OCI-M2 (cell line): ENCODE results near the gene PCBP3.

ENCODE experiments used
- DNase-seq: peaks from one replicate; lab custom pipeline; 2025; ENCODE audit not compliant: unreplicated experiment; lab: John Stamatoyannopoulos, UW

Gene PCBP3

DNA sequence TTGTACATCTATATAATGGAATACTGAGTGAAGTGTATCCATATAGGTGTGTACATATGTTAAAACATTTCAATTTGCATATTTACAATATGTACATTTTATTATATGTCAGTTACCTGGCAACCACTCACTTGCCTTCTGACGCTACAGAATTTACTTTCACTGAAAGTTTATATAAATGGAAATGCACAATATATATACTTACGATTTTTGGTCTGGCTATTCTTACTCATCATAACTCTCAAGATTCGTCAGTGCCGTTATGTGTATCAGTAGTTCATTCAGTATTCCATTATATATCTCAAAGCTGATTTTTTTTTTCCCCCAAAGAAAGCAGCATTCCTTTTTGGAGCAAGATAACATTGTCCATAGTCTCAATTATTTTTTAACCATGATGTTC, 138.2 kb downstream of the PCBP3 start:
- DNase-seq = no peak

DNA sequence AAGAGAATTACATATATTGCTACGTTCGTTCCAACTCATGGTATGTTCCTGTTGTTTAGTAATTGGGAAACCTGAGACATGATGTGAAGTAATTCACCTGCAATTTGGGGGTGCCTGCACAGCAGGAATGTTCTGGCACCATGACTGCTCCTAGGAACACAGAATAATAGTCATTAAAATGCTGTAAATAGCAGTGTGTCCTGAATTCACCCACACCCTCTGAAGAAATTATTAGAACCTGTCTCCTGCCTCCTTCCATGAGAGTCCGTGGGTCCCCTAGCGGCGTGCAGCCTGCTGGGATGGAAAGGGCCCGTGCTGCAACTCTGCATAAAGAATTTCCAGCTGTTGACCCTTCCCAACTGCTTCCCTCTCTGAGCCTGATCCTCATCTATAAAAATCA, 143.1 kb downstream of the PCBP3 start:
- DNase-seq = no peak

- no peak for DNase-seq
Observed at GRCh38 chr21:45787371-45787770, 143.8 kb downstream of the PCBP3 start.

GRCh38 chr21:45788198-45788597, 144.7 kb downstream of the PCBP3 start:
- no peak for DNase-seq

GRCh38 chr21:45788637-45789506, 145.3 kb downstream of the PCBP3 start:
- no peak for DNase-seq

DNA sequence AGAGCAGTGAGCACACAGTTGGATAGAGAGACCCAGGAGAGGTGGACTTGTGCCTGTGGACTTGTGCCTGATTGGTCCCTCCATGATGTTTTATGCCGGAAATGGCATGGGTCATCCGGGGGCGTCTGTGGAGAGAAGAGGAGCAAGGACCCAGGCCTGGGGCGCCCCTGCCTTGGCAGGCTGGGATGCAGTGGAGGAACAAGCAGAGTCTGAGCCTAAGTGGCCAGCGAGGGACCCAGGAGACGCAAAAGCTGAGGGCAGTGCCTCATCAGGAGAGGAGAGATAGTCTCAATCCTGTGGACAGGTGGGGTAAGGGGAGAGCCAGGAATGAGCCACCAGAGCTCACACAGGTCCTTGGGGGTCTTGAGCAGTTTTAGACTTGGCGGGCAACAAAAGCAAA, 146.9 kb downstream of the PCBP3 start:
- no peak for DNase-seq

GRCh38 chr21:45791562-45792418, 148.3 kb downstream of the PCBP3 start:
- DNase-seq = no peak

DNA sequence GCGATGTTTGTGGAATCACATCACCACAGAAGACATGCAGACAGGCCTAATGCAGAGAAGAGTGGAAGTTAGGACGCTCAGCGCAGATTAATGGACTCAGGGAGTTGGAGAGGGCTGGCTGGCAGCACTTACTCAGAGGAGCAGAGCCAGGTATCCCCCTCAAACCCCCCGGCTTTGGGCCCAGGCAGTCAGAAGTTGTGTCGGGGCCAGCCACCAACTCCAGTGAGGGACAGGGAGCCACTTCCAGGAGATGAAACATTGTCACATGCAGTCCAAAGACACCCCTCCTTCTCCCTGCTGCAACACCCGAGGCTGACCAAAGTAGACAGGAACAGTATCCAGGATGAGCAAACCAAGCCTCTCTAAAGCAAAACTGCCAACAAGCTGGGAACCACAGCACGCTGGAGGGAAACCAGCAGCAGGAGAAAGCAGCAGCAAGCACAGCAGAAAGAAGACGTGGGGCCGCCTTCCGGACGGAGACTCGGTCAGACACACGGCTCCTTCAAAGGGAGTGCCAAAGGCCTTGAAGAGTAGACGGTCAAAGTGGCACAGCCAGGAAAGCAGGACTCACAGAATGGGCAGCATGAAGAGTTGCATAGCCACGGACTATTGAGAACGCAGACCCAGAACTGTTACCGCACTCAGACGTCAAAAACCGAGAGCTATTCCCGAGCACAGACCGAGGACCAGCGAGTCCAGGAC, 149.3 kb downstream of the PCBP3 start:
- no peak for DNase-seq

GRCh38 chr21:45794027-45794426, 150.5 kb downstream of the PCBP3 start:
- no peak for DNase-seq

DNA sequence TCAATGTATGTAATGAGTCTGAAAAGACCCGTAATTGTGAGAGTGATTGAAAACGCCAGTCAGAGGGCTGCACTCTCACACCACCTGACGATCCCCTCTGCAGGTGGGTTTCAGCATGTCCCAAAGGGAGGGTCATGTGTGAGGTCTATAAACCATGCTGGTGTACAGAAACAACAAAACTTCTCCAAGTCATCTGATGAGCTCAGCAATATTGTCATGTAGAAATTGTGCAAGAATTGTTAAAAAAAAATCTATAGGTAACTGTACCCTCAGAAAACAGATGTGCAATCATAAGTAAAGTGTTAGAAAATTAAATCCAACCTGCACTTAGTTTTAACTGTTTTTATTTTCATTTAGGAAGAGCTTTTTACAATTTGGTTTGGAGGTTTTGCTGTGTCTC, 152.5 kb downstream of the PCBP3 start:
- no peak for DNase-seq

DNA sequence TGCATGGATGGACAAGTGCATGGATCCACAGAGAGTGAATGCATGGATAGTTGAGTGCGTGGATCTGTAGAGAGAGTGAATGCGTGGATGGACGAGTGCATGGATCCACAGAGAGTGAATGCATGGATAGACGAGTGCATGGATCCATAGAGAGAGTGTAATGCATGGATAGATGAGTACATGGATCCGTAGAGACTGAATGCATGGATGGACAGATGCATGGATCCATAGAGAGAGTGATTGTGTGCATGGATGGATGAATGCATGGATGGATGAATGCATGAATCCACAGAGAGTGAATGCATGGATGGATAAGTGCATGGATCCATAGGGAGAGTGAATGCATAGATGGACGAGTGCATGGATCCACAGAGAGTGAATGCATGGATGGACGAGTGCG, 153.8 kb downstream of the PCBP3 start:
- no peak for DNase-seq

GRCh38 chr21:45799765-45800338, 156.3 kb downstream of the PCBP3 start:
- DNase-seq = no peak

DNA sequence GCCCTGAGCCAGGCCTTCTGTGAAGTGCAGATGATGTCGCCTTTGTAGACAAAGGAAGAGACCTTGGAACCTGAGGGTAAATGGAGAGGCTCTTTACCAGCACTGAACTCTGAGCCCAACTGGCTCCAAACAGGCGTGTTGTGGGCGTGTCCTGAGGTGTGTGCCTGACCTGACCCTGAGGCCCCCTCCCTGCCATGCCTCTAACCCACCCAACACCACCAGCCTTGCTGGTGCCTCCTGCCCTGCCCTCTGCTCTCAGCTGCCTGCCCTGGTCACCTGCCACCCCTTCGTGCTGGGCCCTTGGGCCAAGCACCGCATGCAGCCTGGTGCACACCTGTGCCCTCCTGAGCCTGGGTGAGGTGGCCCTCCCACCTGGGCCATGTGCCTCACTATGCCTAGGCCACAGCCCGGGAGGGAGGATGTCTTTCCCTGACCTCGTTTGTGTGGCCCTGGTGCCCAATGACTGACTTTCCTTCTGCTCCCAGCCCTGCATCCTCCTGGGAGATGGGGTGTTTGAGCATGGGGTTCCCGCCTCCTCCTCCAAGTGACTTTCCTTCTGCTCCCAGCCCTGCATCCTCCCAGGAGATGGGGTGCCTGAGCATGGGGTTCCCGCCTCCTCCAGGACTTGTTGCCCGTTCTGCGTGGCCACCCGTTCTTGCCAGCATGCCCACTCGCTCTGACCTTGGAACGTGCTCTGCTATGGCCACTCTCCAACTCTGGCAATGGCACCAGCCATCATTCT, 157.0 kb downstream of the PCBP3 start:
- no peak for DNase-seq

DNA sequence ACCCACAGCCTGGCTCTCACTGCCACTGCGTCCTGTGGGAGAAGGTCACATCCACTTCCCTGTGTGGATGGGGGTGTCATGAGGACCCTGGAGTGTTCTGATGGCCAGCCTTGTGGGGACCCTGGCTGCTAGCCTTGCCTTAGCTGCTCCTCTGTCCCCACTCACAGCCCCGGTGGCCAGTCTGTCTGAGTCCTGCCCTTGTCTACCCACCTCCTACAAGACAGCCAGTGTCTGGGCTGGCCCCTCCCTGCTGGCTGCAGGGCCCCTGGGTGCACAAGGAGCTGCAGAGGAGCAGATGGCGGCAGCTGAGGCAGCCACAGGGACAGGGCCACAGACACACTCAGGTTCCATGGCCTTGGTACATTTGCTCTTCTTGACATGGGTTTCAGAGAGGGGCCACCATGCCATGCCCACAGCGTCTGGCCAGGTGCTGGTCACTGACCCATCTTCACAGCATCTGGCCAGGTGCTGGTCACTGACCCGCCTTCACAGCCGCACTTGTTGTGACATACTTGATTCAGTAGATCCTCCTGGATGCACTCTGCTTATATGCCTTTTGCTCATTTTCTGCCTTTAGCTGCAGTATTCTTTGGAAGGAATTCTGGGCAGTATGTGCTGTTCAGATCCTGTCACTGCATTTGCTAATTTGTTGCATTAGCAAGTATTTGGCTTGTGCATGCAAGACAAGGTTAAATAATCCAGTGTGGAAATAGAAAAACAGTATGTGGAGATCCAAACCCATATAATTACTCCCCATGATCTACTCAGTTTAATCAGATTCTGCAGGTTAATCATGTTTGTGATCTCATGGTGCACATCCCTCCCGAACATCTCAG, 157.8 kb downstream of the PCBP3 start:
- no peak for DNase-seq

DNA sequence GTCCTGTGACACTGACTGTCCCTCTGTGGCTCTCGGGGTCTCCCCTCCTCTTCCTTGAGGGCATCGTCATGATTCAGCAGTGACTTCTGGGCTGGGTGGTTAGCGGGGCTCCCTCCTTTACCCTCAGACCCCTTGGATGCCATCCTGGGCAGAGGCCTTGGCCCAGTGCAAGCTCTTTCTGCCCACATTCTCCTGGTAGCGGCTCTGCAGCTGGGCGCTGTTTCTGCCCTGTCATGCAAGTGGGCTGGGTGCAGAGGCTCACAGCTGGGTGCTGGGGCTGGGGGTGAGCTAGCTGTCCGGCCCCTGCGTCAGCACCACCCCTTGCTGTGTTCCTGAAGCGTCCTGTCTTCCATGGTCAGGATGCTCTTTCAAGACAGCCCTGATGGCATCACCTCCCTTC, 158.5 kb downstream of the PCBP3 start:
- DNase-seq = no peak

DNA sequence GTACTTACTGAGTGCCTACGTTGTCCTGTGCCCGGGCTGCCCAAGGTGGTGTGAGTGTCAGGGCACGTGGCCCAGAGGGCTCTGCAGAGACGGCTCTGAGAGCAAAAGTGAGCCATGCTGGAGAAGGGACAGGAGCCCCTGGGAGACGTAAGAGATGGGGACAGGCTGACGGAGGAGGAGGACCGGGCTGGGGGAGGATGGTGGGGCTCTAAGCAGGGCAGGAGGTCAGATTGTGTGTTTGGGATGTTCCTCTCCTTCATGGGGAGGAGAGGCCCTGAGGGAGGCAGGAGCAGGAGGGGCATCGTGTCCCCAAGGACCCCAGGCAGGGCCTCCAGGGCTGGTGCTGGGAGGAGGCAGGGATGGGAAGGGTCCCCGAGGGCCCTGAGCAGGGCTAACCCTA, 158.9 kb downstream of the PCBP3 start:
- no peak for DNase-seq

GRCh38 chr21:45802956-45803617, 159.6 kb downstream of the PCBP3 start:
- no peak for DNase-seq

DNA sequence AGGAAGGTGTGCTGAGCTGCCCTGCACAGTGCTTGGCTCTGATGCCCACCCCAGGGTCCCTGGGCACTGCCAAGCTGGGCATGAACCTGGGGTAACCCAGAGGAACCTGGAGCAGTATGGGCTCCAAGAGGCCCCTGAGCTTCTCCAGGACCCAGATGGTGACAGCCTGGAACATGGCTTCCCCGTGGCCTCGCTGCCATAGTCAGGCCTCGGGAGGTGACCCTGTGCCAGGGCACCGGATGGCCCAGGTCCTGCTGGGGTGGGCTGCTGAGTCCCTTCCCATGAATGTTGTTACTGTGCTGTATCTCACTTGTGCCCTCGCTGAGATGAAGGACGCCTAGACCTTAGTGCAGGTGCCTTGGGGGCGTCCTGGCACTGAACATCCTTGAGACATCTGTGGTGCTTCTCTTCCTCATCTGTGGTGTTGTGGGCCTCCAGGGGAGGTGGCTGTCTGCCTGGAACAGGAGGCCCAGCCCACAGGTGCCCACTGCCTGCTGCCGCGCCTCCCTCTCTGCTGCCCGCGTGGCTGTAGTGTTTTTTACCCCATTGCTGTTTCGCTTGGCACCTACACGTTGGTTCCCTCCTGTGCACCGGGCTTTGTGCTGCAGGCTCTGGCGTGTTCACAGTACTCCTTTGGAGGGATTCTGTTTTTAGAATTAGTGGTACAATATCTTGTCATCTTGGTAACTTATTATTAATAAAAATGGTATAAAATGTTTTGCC, 160.3 kb downstream of the PCBP3 start:
- DNase-seq = no peak
